ENCODE measurements around the gene CLEC4D.

DNA sequence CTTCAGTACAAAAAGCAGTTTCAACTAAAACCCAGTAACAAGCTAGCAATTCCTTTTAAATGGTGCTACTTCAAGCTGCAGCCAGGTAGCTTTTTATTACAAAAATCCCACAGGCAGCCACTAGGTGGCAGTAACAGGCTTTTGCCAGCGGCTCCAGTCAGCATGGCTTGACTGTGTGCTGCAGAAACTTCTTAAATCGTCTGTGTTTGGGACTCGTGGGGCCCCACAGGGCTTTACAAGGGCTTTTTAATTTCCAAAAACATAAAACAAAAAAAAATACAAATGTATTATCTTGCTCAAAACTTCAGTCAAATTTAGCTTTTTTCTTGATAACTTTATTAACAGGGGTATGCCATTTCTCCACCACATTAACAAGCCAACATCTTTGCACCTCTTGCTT is 31.0 kb downstream of the CLEC4D start:
- TF ChIP-seq POLR2A (IDR thresholded peaks at IDR 0.05; ENCODE audit: low read depth, low read length) (no peak), POLR2AphosphoS5 (IDR thresholded peaks at IDR 0.05; ENCODE audit: low read depth, low read length) (no peak)
